SK-N-SH treated with all-trans-retinoic acid at 6 μM for 48 hours (cell line): Measurements from ENCODE around the gene PROM1.

Experiments
- BACH2 ChIP-seq: fragments of 250-450 bp; sonication (Bioruptor Pico); IDR thresholded peaks from 2 replicates; pipeline ENCODE4 v1.9.0; 2021; ENCODE audit warnings: mild to moderate bottlenecking, borderline replicate concordance
- CSRNP3 ChIP-seq: fragments of 250-450 bp; sonication (Bioruptor Pico); IDR thresholded peaks from 2 replicates; pipeline ENCODE4 v1.5.1; 2021; ENCODE audit warnings: mild to moderate bottlenecking, moderate library complexity
- GLIS3 ChIP-seq: fragments of 250-450 bp; sonication (Bioruptor Pico); IDR thresholded peaks from 2 replicates; pipeline ENCODE4 v1.5.0; 2020; ENCODE audit warnings: mild to moderate bottlenecking, moderate library complexity
- ISL1 ChIP-seq: fragments of 250-450 bp; sonication (Bioruptor Pico); IDR thresholded peaks from 2 replicates; pipeline ENCODE4 v2.1.2; 2022; ENCODE audit warnings: mild to moderate bottlenecking, moderate library complexity
- OSR1 ChIP-seq: fragments of 250-450 bp; sonication (Bioruptor Pico); IDR thresholded peaks from 2 replicates; pipeline ENCODE4 v1.8.0; 2022; ENCODE audit warnings: moderate library complexity, mild to moderate bottlenecking, inconsistent platforms
- PPARA ChIP-seq: fragments of 250-450 bp; sonication (Bioruptor Pico); IDR thresholded peaks from 2 replicates; pipeline ENCODE4 v1.5.0; 2020; ENCODE audit warnings: mild to moderate bottlenecking, borderline replicate concordance
- TCF4 ChIP-seq: fragments of 250-450 bp; sonication (Bioruptor Pico); IDR thresholded peaks from 2 replicates; pipeline ENCODE4 v1.8.0; 2021; ENCODE audit warnings: mild to moderate bottlenecking, moderate library complexity, borderline replicate concordance
- TOX ChIP-seq: fragments of 250-450 bp; sonication (Bioruptor Pico); IDR thresholded peaks from 2 replicates; pipeline ENCODE4 v1.8.0; 2021; ENCODE audit warnings: mild to moderate bottlenecking, moderate library complexity, borderline replicate concordance
- ZFP3 ChIP-seq: fragments of 250-450 bp; sonication (Bioruptor Pico); IDR thresholded peaks from 2 replicates; pipeline ENCODE4 v1.5.0; 2020; ENCODE audit warnings: mild to moderate bottlenecking, moderate library complexity
- ZFP30 ChIP-seq: fragments of 450-650 bp; formaldehyde crosslinking; IDR thresholded peaks from 2 replicates; pipeline ENCODE4 v1.5.0; 2022; ENCODE audit warnings: mild to moderate bottlenecking, moderate library complexity
- ZNF565 ChIP-seq: fragments of 450-650 bp; formaldehyde crosslinking; conservative IDR thresholded peaks from 2 replicates; pipeline ENCODE4 v1.5.0; 2020; ENCODE audit warnings: low read depth, mild to moderate bottlenecking, moderate library complexity
- ZNF8 ChIP-seq: fragments of 450-650 bp; formaldehyde crosslinking; IDR thresholded peaks from 2 replicates; pipeline ENCODE4 v1.5.0; 2020; ENCODE audit warnings: mild to moderate bottlenecking, moderate library complexity
- TF ChIP-seq, protein P1 (sequence below): fragments of 250-450 bp; sonication (Bioruptor Pico); IDR thresholded peaks from 2 replicates; pipeline ENCODE4 v1.8.0; 2020; ENCODE audit warnings: mild to moderate bottlenecking, moderate library complexity, borderline replicate concordance
- TF ChIP-seq, protein P2 (sequence below): fragments of 250-450 bp; sonication (Bioruptor Pico); IDR thresholded peaks from 2 replicates; pipeline ENCODE4 v1.5.1; 2020; ENCODE audit warnings: low read depth, mild to moderate bottlenecking, moderate library complexity

- no peak for TF ChIP-seq ZFP3
- TF ChIP-seq GLIS3 (CRISPR knock-in tag), result no peak
- no peak for TF ChIP-seq ZNF8 (CRISPR knock-in tag)
- TF ChIP-seq ISL1 (CRISPR knock-in tag), result no peak
- no peak for TF ChIP-seq TOX (CRISPR knock-in tag)
- TF ChIP-seq BACH2 (CRISPR knock-in tag), result no peak
- no peak for TF ChIP-seq TCF4 (CRISPR knock-in tag)
- no peak for TF ChIP-seq ZFP30
- TF ChIP-seq OSR1, result no peak
- no peak for TF ChIP-seq PPARA (CRISPR knock-in tag)
- no peak for TF ChIP-seq ZNF565 (CRISPR knock-in tag)
- TF ChIP-seq, protein P1, sequence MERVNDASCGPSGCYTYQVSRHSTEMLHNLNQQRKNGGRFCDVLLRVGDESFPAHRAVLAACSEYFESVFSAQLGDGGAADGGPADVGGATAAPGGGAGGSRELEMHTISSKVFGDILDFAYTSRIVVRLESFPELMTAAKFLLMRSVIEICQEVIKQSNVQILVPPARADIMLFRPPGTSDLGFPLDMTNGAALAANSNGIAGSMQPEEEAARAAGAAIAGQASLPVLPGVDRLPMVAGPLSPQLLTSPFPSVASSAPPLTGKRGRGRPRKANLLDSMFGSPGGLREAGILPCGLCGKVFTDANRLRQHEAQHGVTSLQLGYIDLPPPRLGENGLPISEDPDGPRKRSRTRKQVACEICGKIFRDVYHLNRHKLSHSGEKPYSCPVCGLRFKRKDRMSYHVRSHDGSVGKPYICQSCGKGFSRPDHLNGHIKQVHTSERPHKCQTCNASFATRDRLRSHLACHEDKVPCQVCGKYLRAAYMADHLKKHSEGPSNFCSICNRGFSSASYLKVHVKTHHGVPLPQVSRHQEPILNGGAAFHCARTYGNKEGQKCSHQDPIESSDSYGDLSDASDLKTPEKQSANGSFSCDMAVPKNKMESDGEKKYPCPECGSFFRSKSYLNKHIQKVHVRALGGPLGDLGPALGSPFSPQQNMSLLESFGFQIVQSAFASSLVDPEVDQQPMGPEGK, result no peak
- no peak for TF ChIP-seq CSRNP3
- TF ChIP-seq, protein P2, sequence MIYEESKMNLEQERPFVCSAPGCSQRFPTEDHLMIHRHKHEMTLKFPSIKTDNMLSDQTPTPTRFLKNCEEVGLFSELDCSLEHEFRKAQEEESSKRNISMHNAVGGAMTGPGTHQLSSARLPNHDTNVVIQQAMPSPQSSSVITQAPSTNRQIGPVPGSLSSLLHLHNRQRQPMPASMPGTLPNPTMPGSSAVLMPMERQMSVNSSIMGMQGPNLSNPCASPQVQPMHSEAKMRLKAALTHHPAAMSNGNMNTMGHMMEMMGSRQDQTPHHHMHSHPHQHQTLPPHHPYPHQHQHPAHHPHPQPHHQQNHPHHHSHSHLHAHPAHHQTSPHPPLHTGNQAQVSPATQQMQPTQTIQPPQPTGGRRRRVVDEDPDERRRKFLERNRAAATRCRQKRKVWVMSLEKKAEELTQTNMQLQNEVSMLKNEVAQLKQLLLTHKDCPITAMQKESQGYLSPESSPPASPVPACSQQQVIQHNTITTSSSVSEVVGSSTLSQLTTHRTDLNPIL, result no peak
Measured at GRCh38 chr4:16009153-16009552, 74.7 kb downstream of the PROM1 start.
